Measurements from ENCODE around the gene AGPAT4. TPM values are rescaled to one million over a fixed set of nuclear protein-coding genes. Genes with fewer than 3 reads are reported as not detected.

AGPAT4 gene
- total RNA-seq, 6 experiments from 2014 or later = 0.42 to 1.7 (median 0.78) TPM

- DNase-seq (no peak), ATAC-seq (no peak)
- H3K36me3 ChIP-seq = no peaks in the 10 kb centered on the region
- H3K9me3 ChIP-seq = no peaks in the 10 kb centered on the region
- no peaks in the 10 kb centered on the region for H3K27me3 ChIP-seq
- no peak overlapping the region for H3K27ac ChIP-seq
- WGBS (ENCODE audit: insufficient coverage, low coverage, low lambda C conversion rate, missing lambda C conversion rate) = 89% methylated on average over 6 of the region's 7 CpGs
- no peak overlapping the region for H3K4me3 ChIP-seq
- intact Hi-C loops (cut with DNase I) = no loop called here
- no peaks in the 10 kb centered on the region for H3K4me1 ChIP-seq
- no peak for TF ChIP-seq POLR2A (IDR thresholded peaks at IDR 0.05)
- TF ChIP-seq, protein P1, sequence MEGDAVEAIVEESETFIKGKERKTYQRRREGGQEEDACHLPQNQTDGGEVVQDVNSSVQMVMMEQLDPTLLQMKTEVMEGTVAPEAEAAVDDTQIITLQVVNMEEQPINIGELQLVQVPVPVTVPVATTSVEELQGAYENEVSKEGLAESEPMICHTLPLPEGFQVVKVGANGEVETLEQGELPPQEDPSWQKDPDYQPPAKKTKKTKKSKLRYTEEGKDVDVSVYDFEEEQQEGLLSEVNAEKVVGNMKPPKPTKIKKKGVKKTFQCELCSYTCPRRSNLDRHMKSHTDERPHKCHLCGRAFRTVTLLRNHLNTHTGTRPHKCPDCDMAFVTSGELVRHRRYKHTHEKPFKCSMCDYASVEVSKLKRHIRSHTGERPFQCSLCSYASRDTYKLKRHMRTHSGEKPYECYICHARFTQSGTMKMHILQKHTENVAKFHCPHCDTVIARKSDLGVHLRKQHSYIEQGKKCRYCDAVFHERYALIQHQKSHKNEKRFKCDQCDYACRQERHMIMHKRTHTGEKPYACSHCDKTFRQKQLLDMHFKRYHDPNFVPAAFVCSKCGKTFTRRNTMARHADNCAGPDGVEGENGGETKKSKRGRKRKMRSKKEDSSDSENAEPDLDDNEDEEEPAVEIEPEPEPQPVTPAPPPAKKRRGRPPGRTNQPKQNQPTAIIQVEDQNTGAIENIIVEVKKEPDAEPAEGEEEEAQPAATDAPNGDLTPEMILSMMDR (IDR thresholded peaks at IDR 0.05) = no peak
These were observed 7.9 kb downstream of the AGPAT4 start for GRCh38 chr6:161265975-161266374.

DNA sequence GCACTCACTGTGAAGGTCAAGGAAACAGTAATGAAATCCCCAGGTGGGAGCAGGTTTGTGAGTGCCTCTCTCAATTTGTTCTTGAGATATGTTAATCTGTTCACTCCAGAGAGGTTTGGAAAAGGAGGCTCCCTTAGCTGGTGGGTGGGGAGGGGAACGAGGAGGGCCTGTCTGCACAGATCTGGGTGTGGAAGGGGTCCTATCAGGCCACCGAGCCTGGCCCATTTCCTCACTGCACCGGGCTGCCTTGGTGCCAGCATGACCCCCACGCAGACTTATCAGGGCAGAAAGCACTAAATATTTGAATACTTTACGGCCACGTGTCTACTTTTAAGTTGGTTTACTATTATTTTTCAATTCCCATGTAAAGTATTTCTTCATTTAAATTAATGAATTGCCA, 8.3 kb downstream of the AGPAT4 start:
- no peak for TF ChIP-seq POLR2A (IDR thresholded peaks at IDR 0.05)
- TF ChIP-seq, protein P1 (IDR thresholded peaks at IDR 0.05) = no peak
- 61% methylated on average over 3 of the region's 6 CpGs for WGBS (ENCODE audit: insufficient coverage, low coverage, low lambda C conversion rate, missing lambda C conversion rate)
- Histone ChIP-seq H3K9me3 (no peaks in the 10 kb centered on the region), H3K4me1 (no peaks in the 10 kb centered on the region), H3K27me3 (no peaks in the 10 kb centered on the region), H3K4me3 (no peak overlapping the region), H3K36me3 (no peaks in the 10 kb centered on the region), H3K27ac (no peak overlapping the region)
- intact Hi-C loops (cut with DNase I) = no loop called here
- ATAC-seq = no peak
- DNase-seq = no peak

DNA sequence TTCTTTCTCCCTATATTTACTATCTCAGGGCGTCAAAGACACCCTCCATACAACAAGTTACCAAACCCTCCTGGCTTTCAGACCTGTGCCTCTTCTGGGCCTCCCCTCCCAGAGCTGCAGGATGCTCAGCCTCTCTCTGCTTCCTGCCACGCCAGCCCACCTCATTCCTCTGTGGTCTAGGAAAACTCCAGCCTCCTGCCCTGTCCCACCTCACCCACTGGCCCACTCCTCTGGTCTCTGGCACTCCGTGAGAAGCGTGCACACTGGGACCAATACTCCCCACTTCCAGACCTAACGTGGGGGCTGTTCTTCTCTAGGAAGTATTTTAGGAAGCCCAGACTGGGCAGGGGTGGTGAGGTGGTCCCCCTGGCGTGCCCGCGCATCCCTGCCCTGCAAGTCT, 9.7 kb downstream of the AGPAT4 start:
- 74% methylated on average over 5 of the region's 8 CpGs for WGBS (ENCODE audit: insufficient coverage, low coverage, low lambda C conversion rate, missing lambda C conversion rate)
- no peaks in the 10 kb centered on the region for H3K27me3 ChIP-seq
- no peak for DNase-seq
- no peak overlapping the region for H3K4me3 ChIP-seq
- intact Hi-C loops (cut with DNase I) = no loop called here
- no peaks in the 10 kb centered on the region for H3K36me3 ChIP-seq
- TF ChIP-seq, protein P1 (IDR thresholded peaks at IDR 0.05) = no peak
- no peak for TF ChIP-seq POLR2A (IDR thresholded peaks at IDR 0.05)
- H3K4me1 ChIP-seq = no peaks in the 10 kb centered on the region
- no peak for ATAC-seq
- no peak overlapping the region for H3K27ac ChIP-seq
- no peaks in the 10 kb centered on the region for H3K9me3 ChIP-seq

GRCh38 chr6:161261816-161262215, 12.0 kb downstream of the AGPAT4 start:
- Histone ChIP-seq H3K4me1 (no peaks in the 10 kb centered on the region), H3K4me3 (no peak overlapping the region), H3K27ac (no peak overlapping the region), H3K27me3 (no peaks in the 10 kb centered on the region), H3K36me3 (no peaks in the 10 kb centered on the region), H3K9me3 (no peaks in the 10 kb centered on the region)
- ATAC-seq (no peak), DNase-seq (no peak)
- 71% methylated on average over 1 of the region's 3 CpGs for WGBS (ENCODE audit: insufficient coverage, low coverage, low lambda C conversion rate, missing lambda C conversion rate)
- intact Hi-C loops (cut with DNase I) = no loop called here
- TF ChIP-seq, protein P1 (IDR thresholded peaks at IDR 0.05) = no peak
- TF ChIP-seq POLR2A (IDR thresholded peaks at IDR 0.05) = no peak

DNA sequence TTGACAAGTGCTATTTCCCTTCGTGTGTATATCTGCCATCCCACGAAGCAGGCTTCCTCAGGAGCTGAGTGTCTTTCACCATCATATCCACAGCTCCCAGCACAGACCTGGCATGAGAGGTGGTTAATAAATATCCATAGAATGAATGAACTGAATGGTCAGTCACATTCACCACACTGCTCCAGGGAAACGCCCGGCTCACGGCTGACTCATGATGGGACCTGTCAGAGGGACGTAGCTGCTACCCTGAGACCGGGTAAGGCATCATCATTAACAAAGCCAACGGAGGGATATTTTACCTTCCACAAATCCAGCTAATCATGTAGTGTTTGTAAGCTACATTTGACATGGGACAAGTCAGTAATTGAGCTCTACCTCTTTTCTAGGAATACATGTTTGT, 12.5 kb downstream of the AGPAT4 start:
- intact Hi-C loops (cut with DNase I) = no loop called here
- Histone ChIP-seq H3K9me3 (no peaks in the 10 kb centered on the region), H3K4me1 (no peaks in the 10 kb centered on the region), H3K4me3 (no peak overlapping the region), H3K36me3 (no peaks in the 10 kb centered on the region), H3K27ac (no peak overlapping the region), H3K27me3 (no peaks in the 10 kb centered on the region)
- TF ChIP-seq, protein P1 (IDR thresholded peaks at IDR 0.05) = no peak
- TF ChIP-seq POLR2A (IDR thresholded peaks at IDR 0.05) = no peak
- ATAC-seq (no peak), DNase-seq (no peak)
- 61% methylated on average over 4 of the region's 8 CpGs for WGBS (ENCODE audit: insufficient coverage, low coverage, low lambda C conversion rate, missing lambda C conversion rate)
